ENCODE measurements around the gene VEGFA. TPM values are rescaled to one million over a fixed set of nuclear protein-coding genes. Genes with fewer than 3 reads are reported as not detected.

The VEGFA gene
- total and polyA plus RNA-seq, 2 experiments from 2014 or later: 148 to 179 TPM

- 83% methylated on average over 8 of the region's 8 CpGs for WGBS (ENCODE audit: low lambda C conversion rate, missing lambda C conversion rate)
- peaks cover 69% of the 10 kb centered on the region for H3K79me2 ChIP-seq
- H3K27ac ChIP-seq: no peak overlapping the region
Observed at GRCh38 chr6:43779852-43780236, 9.8 kb downstream of the VEGFA start.

GRCh38 chr6:43780293-43780692 is 10.3 kb downstream of the VEGFA start:
- H3K27me3 ChIP-seq: no peaks in the 10 kb centered on the region
- H2AFZ ChIP-seq: no peak overlapping the region
- H3K4me3 ChIP-seq: no peak overlapping the region
- no peak overlapping the region for H3K27ac ChIP-seq
- H3K4me1 ChIP-seq (ENCODE audit: insufficient read depth): peaks cover 2% of the 10 kb centered on the region
- peaks cover 65% of the 10 kb centered on the region for H3K79me2 ChIP-seq
- H3K9me2 ChIP-seq (replicated peaks; ENCODE audit: insufficient read depth): no peaks in the 10 kb centered on the region
- H3K4me2 ChIP-seq: no peak overlapping the region
- WGBS (ENCODE audit: low lambda C conversion rate, missing lambda C conversion rate): over 99% methylated on average over 10 of the region's 13 CpGs
- DNase-seq (ENCODE audit: low spot score): no peak
- TF ChIP-seq EZH2phosphoT487 (IDR thresholded peaks at IDR 0.05; ENCODE audit: low read depth, severe bottlenecking, unreplicated experiment): no peak
- no peak for TF ChIP-seq EZH2 (IDR thresholded peaks at IDR 0.05; ENCODE audit: borderline replicate concordance)
- TF ChIP-seq, protein P1, sequence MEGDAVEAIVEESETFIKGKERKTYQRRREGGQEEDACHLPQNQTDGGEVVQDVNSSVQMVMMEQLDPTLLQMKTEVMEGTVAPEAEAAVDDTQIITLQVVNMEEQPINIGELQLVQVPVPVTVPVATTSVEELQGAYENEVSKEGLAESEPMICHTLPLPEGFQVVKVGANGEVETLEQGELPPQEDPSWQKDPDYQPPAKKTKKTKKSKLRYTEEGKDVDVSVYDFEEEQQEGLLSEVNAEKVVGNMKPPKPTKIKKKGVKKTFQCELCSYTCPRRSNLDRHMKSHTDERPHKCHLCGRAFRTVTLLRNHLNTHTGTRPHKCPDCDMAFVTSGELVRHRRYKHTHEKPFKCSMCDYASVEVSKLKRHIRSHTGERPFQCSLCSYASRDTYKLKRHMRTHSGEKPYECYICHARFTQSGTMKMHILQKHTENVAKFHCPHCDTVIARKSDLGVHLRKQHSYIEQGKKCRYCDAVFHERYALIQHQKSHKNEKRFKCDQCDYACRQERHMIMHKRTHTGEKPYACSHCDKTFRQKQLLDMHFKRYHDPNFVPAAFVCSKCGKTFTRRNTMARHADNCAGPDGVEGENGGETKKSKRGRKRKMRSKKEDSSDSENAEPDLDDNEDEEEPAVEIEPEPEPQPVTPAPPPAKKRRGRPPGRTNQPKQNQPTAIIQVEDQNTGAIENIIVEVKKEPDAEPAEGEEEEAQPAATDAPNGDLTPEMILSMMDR (IDR thresholded peaks at IDR 0.05; ENCODE audit: poor library complexity): no peak
- H3K9me3 ChIP-seq (ENCODE audit: low read depth): no peaks in the 10 kb centered on the region
- H4K20me1 ChIP-seq (ENCODE audit: insufficient read depth, poor library complexity, severe bottlenecking): peaks cover 87% of the 10 kb centered on the region
- no peaks in the 10 kb centered on the region for H3K36me3 ChIP-seq (replicated peaks; ENCODE audit: insufficient read depth, low read depth)

More at GRCh38 chr6:43779852-43780236, 9.8 kb downstream of the VEGFA start:
- Histone ChIP-seq H3K27me3 (no peaks in the 10 kb centered on the region), H3K9me2 (replicated peaks; ENCODE audit: insufficient read depth) (no peaks in the 10 kb centered on the region), H4K20me1 (ENCODE audit: insufficient read depth, poor library complexity, severe bottlenecking) (peaks cover 88% of the 10 kb centered on the region), H3K9me3 (ENCODE audit: low read depth) (no peaks in the 10 kb centered on the region), H3K4me2 (no peak overlapping the region), H3K4me3 (no peak overlapping the region), H3K4me1 (ENCODE audit: insufficient read depth) (peaks cover 7% of the 10 kb centered on the region), H3K36me3 (replicated peaks; ENCODE audit: insufficient read depth, low read depth) (no peaks in the 10 kb centered on the region), H2AFZ (no peak overlapping the region)
- TF ChIP-seq EZH2 (IDR thresholded peaks at IDR 0.05; ENCODE audit: borderline replicate concordance): no peak
- TF ChIP-seq EZH2phosphoT487 (IDR thresholded peaks at IDR 0.05; ENCODE audit: low read depth, severe bottlenecking, unreplicated experiment): no peak
- TF ChIP-seq, protein P1 (IDR thresholded peaks at IDR 0.05; ENCODE audit: poor library complexity): no peak
- no peak for DNase-seq (ENCODE audit: low spot score)

DNA sequence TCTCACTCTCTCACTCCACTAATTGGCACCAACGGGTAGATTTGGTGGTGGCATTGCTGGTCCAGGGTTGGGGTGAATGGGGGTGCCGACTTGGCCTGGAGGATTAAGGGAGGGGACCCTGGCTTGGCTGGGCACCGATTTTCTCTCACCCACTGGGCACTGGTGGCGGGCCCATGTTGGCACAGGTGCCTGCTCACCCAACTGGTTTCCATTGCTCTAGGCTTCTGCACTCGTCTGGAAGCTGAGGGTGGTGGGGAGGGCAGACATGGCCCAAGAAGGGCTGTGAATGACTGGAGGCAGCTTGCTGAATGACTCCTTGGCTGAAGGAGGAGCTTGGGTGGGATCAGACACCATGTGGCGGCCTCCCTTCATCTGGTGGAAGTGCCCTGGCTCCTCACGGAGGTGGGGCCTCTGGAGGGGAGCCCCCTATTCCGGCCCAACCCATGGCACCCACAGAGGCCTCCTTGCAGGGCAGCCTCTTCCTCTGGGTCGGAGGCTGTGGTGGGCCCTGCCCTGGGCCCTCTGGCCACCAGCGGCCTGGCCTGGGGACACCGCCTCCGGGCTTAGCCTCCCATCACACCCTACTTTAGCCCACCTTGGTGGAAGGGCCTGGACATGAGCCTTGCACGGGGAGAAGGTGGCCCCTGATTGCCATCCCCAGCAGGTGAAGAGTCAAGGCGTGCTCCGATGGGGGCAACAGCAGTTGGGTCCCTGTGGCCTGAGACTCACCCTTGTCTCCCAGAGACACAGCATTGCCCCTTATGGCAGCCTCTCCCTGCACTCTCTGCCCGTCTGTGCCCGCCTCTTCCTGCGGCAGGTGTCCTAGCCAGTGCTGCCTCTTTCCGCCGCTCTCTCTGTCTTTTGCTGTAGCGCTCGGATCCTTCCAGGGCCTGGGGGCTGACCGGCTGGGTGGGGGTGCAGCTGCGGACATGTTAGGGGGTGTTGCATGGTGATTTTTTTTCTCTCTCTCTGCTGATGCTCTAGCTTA is 11.2 kb downstream of the VEGFA start:
- H3K79me2 ChIP-seq: peaks cover 55% of the 10 kb centered on the region
- H3K36me3 ChIP-seq (replicated peaks; ENCODE audit: insufficient read depth, low read depth): no peaks in the 10 kb centered on the region
- H2AFZ ChIP-seq: no peak overlapping the region
- no peak overlapping the region for H3K4me3 ChIP-seq
- WGBS (ENCODE audit: low lambda C conversion rate, missing lambda C conversion rate): 89% methylated on average over 23 of the region's 24 CpGs
- TF ChIP-seq EZH2phosphoT487 (IDR thresholded peaks at IDR 0.05; ENCODE audit: low read depth, severe bottlenecking, unreplicated experiment) (no peak), EZH2 (IDR thresholded peaks at IDR 0.05; ENCODE audit: borderline replicate concordance) (no peak)
- TF ChIP-seq, protein P1 (IDR thresholded peaks at IDR 0.05; ENCODE audit: poor library complexity): no peak
- H3K9me2 ChIP-seq (replicated peaks; ENCODE audit: insufficient read depth): no peaks in the 10 kb centered on the region
- no peak overlapping the region for H3K27ac ChIP-seq
- H3K9me3 ChIP-seq (ENCODE audit: low read depth): no peaks in the 10 kb centered on the region
- H4K20me1 ChIP-seq (ENCODE audit: insufficient read depth, poor library complexity, severe bottlenecking): peaks cover 83% of the 10 kb centered on the region
- no peak for DNase-seq (ENCODE audit: low spot score)
- no peaks in the 10 kb centered on the region for H3K4me1 ChIP-seq (ENCODE audit: insufficient read depth)
- H3K27me3 ChIP-seq: no peaks in the 10 kb centered on the region
- H3K4me2 ChIP-seq: no peak overlapping the region

All from hepatocyte (in vitro differentiated cells).